Stimulated activated CD4-positive, alpha-beta T cell treated with anti-CD3 and anti-CD28 coated beads, Interleukin-4, amount 100 ng/mL, for 48 hours (primary cell): ENCODE results near the gene LIMS1.
"Not testable (repeated sequence)": the region's sequence is repeated elsewhere in the genome, so short reads cannot be mapped to it uniquely, and the experiment has no call there.

ENCODE experiments used
- DNase-seq, 2 donors: peaks; one replicate each; pipeline ENCODE4 v3.0.0-alpha.2; 2020; ENCODE audit warnings: low read depth in 2 of 2

Gene LIMS1

GRCh38 chr2:108662207-108662612, 127.9 kb downstream of the LIMS1 start:
- DNase-seq = not testable (repeated sequence)

- DNase-seq = not testable (repeated sequence)
Measured at GRCh38 chr2:108663346-108663745, 129.1 kb downstream of the LIMS1 start.

- not testable (repeated sequence) for DNase-seq
Measured at GRCh38 chr2:108664089-108664488, 129.8 kb downstream of the LIMS1 start.

- DNase-seq = not testable (repeated sequence)
Measured at GRCh38 chr2:108664979-108665378, 130.7 kb downstream of the LIMS1 start.

GRCh38 chr2:108665975-108666374, 131.7 kb downstream of the LIMS1 start:
- DNase-seq = not testable (repeated sequence)

- not testable (repeated sequence) for DNase-seq
Measured at GRCh38 chr2:108667140-108667539, 132.9 kb downstream of the LIMS1 start.

- DNase-seq = not testable (repeated sequence)
Measured at GRCh38 chr2:108670282-108670681, 136.0 kb downstream of the LIMS1 start.

- DNase-seq = not testable (repeated sequence)
Measured at GRCh38 chr2:108672200-108672805, 138.0 kb downstream of the LIMS1 start.

- not testable (repeated sequence) for DNase-seq
Measured at GRCh38 chr2:108676522-108676921, 142.3 kb downstream of the LIMS1 start.

GRCh38 chr2:108677239-108677744, 143.0 kb downstream of the LIMS1 start:
- DNase-seq = not testable (repeated sequence)

- DNase-seq = not testable (repeated sequence)
Measured at GRCh38 chr2:108678198-108678651, 144.0 kb downstream of the LIMS1 start.

GRCh38 chr2:108680805-108681204, 146.5 kb downstream of the LIMS1 start:
- not testable (repeated sequence) for DNase-seq

- DNase-seq = not testable (repeated sequence)
Measured at GRCh38 chr2:108688818-108689756, 154.8 kb downstream of the LIMS1 start.

- not testable (repeated sequence) for DNase-seq
Measured at GRCh38 chr2:108690001-108690400, 155.7 kb downstream of the LIMS1 start.

- no peak for DNase-seq
Measured at GRCh38 chr2:108691447-108691846, 157.2 kb downstream of the LIMS1 start.

GRCh38 chr2:108701208-108701607, 166.9 kb downstream of the LIMS1 start:
- DNase-seq = no peak

- DNase-seq = no peak
Measured at GRCh38 chr2:108701806-108702205, 167.5 kb downstream of the LIMS1 start.

GRCh38 chr2:108704871-108705270, 170.6 kb downstream of the LIMS1 start:
- no peak for DNase-seq

GRCh38 chr2:108707300-108707699, 173.0 kb downstream of the LIMS1 start:
- no peak for DNase-seq

- not testable (repeated sequence) for DNase-seq
Measured at GRCh38 chr2:108716971-108717370, 182.7 kb downstream of the LIMS1 start.

GRCh38 chr2:108719149-108720044, 185.1 kb downstream of the LIMS1 start, which contains the start of gene RANBP2:
RANBP2 (plus strand) TSS chr2:108719482; CDS start chr2:108719607, 125 bp downstream.
- peak; percentile 90 to 91 for DNase-seq
